Keratinocyte (primary cell): ENCODE measurements around the gene CEP162. TPM values are rescaled to one million over a fixed set of nuclear protein-coding genes. Genes with fewer than 3 reads are reported as not detected.
A peak's percentile ranks its signal among the peaks of the same experiment; 100 is the strongest.

Experiments
- DNase-seq: peaks from one replicate; pipeline ENCODE4 v3.0.0-alpha.2; 2011; ENCODE audit warnings: low read depth, missing footprints, low spot score
- FAIRE-seq: peaks from 2 replicates; lab custom pipeline; 2011; peaks lifted over from hg19 to GRCh38; lab: Jason Lieb, UNC
- H2AFZ ChIP-seq: 2 replicates; pipeline ENCODE4 v1.6.0; 2012; ENCODE audit warnings: low read length, control low read depth, inconsistent platforms; ENCODE audit not compliant: control insufficient read depth
- H3K27ac ChIP-seq: 2 replicates; pipeline ENCODE4 v1.5.1; 2011; ENCODE audit warnings: low read length; ENCODE audit not compliant: control insufficient read depth, insufficient read depth
- H3K27me3 ChIP-seq: 3 replicates; pipeline ENCODE4 v1.6.0; 2011; ENCODE audit warnings: low read length; ENCODE audit not compliant: control insufficient read depth, insufficient read depth; ENCODE audit errors: extremely low read depth
- H3K36me3 ChIP-seq, 2 experiments: 2 replicates in 1 of 2; 3 replicates in 1 of 2; pipeline ENCODE4 v1.5.1; 2011; ENCODE audit warnings: low read length in 2 of 2, mild to moderate bottlenecking in 1 of 2; ENCODE audit not compliant: control insufficient read depth in 2 of 2, insufficient read depth in 2 of 2; ENCODE audit errors: extremely low read depth in 1 of 2
- H3K4me1 ChIP-seq: 3 replicates; pipeline ENCODE4 v1.5.1; 2011; ENCODE audit warnings: low read length; ENCODE audit not compliant: control insufficient read depth, insufficient read depth; ENCODE audit errors: extremely low read depth
- H3K4me2 ChIP-seq: 3 replicates; pipeline ENCODE4 v1.6.0; 2011; ENCODE audit warnings: low read depth, low read length; ENCODE audit not compliant: control insufficient read depth, insufficient read depth; ENCODE audit errors: extremely low read depth
- H3K4me3 ChIP-seq, 3 experiments: fragments of 200-600 bp in 1 of 3; sonication (generic) in 1 of 3; 2 replicates in 2 of 3; 3 replicates in 1 of 3; pipeline ENCODE4 v1.5.1; 2011 to 2016; ENCODE audit warnings: low read length in 3 of 3, mild to moderate bottlenecking in 3 of 3, control low read depth in 2 of 3, inconsistent platforms in 1 of 3, low read depth in 1 of 3, mixed read lengths in 1 of 3, mixed run types in 1 of 3, moderate library complexity in 1 of 3; ENCODE audit not compliant: control insufficient read depth in 2 of 3, insufficient read depth in 2 of 3; ENCODE audit errors: extremely low read depth in 1 of 3
- H3K79me2 ChIP-seq: 2 replicates; pipeline ENCODE4 v1.6.0; 2012; ENCODE audit warnings: low read length; ENCODE audit not compliant: control insufficient read depth, insufficient read depth
- H3K9ac ChIP-seq: 3 replicates; pipeline ENCODE4 v1.6.0; 2011; ENCODE audit warnings: low read length; ENCODE audit not compliant: control insufficient read depth, insufficient read depth; ENCODE audit errors: extremely low read depth
- H3K9me1 ChIP-seq: 3 replicates; pipeline ENCODE4 v1.6.0; 2011; ENCODE audit warnings: low read length; ENCODE audit not compliant: control insufficient read depth, insufficient read depth; ENCODE audit errors: extremely low read depth
- H3K9me3 ChIP-seq: 2 replicates; pipeline ENCODE4 v1.5.1; 2012; ENCODE audit warnings: low read depth, low read length; ENCODE audit not compliant: control insufficient read depth
- H4K20me1 ChIP-seq: 3 replicates; pipeline ENCODE4 v1.6.0; 2011; ENCODE audit warnings: low read length; ENCODE audit not compliant: control insufficient read depth, insufficient read depth; ENCODE audit errors: extremely low read depth
- CTCF ChIP-seq, 3 experiments: IDR thresholded peaks in 1 of 3; conservative IDR thresholded peaks in 1 of 3; optimal IDR thresholded peaks in 1 of 3; 2 replicates in 2 of 3; 3 replicates in 1 of 3; pipeline versions ENCODE3 to v1.5.1; 2011; ENCODE audit warnings: low read length in 3 of 3, mild to moderate bottlenecking in 3 of 3, moderate library complexity in 2 of 3, control low read depth in 1 of 3, inconsistent platforms in 1 of 3; ENCODE audit not compliant: insufficient read depth in 2 of 3; ENCODE audit errors: extremely low read depth in 1 of 3
- EZH2 ChIP-seq: IDR thresholded peaks from one replicate; pipeline ENCODE4 v1.6.1; 2012; ENCODE audit warnings: inconsistent platforms, mild to moderate bottlenecking, low read length, moderate library complexity
- dilution Hi-C: fragments of 300-500 bp; cut with MboI; formaldehyde crosslinking; loops from one replicate; pipeline ENCODE4 v1.7.0; 2020; ENCODE audit warnings: low sequenced_read_pairs; ENCODE audit not compliant: extremely low pct_ligation_motif_present
- polyA plus RNA-seq, 5 experiments: library from polyadenylated mRNA; depleted of rRNA in 3 of 5; stranded (reverse) in 3 of 5; stranded (forward) in 1 of 5; unstranded in 1 of 5; fragments of >200 nt; gene quantifications; 1 replicate in 1 of 5; 2 replicates in 3 of 5; 3 replicates in 1 of 5; pipeline versions ENCODE4 v1.2.1 to v1.2.3, GENCODE V29; 2011 to 2012; ENCODE audit warnings: missing spikeins in 2 of 5, low read depth in 1 of 5, low replicate concordance in 1 of 5

The CEP162 gene
- polyA plus RNA-seq, 1 donor (not counting 4 experiments of a cell fraction or from before 2014, with no cell fraction given), result 2.6 TPM

- Histone ChIP-seq H3K9ac (no peak overlapping the region), H4K20me1 (no peaks in the 10 kb centered on the region), H3K4me3 (no peak overlapping the region), H3K9me1 (no peaks in the 10 kb centered on the region), H3K36me3 (no peaks in the 10 kb centered on the region), H2AFZ (no peak overlapping the region), H3K4me1 (peaks cover 4% of the 10 kb centered on the region), H3K4me2 (no peak overlapping the region), H3K9me3 (no peaks in the 10 kb centered on the region), H3K27me3 (no peaks in the 10 kb centered on the region), H3K27ac (no peak overlapping the region), H3K79me2 (no peaks in the 10 kb centered on the region)
- dilution Hi-C loops, result no loop called here
- FAIRE-seq (peak; percentile 13), DNase-seq (no peak)
- TF ChIP-seq EZH2 (no peak), CTCF (optimal IDR thresholded peaks at IDR 0.05 in 1 of 3, IDR thresholded peaks at IDR 0.05 in 1 of 3, conservative IDR thresholded peaks at IDR 0.05 in 1 of 3; ENCODE audit: extremely low read depth in 1 of 3, insufficient read depth in 2 of 3, low read length in 3 of 3) (no peak)
Measured at GRCh38 chr6:84137989-84138575, 89.4 kb downstream of the CEP162 start.

GRCh38 chr6:84137051-84137375 is 90.4 kb downstream of the CEP162 start:
- Histone ChIP-seq H2AFZ (no peak overlapping the region), H3K79me2 (no peaks in the 10 kb centered on the region), H3K4me3 (no peak overlapping the region), H3K36me3 (no peaks in the 10 kb centered on the region), H3K9me1 (no peaks in the 10 kb centered on the region), H3K9ac (no peak overlapping the region), H3K27ac (no peak overlapping the region), H3K4me1 (peaks cover 4% of the 10 kb centered on the region), H3K9me3 (no peaks in the 10 kb centered on the region), H3K27me3 (no peaks in the 10 kb centered on the region), H4K20me1 (no peaks in the 10 kb centered on the region), H3K4me2 (no peak overlapping the region)
- DNase-seq, result no peak
- no peak for FAIRE-seq
- TF ChIP-seq EZH2 (no peak), CTCF (optimal IDR thresholded peaks at IDR 0.05 in 1 of 3, IDR thresholded peaks at IDR 0.05 in 1 of 3, conservative IDR thresholded peaks at IDR 0.05 in 1 of 3; ENCODE audit: extremely low read depth in 1 of 3, insufficient read depth in 2 of 3, low read length in 3 of 3) (no peak)
- dilution Hi-C loops, result no loop called here
